Ishikawa (cell line): ENCODE measurements around the gene CCDC106.

Experiments used
- CEBPB ChIP-seq: IDR thresholded peaks from 2 replicates; pipeline ENCODE4 v1.6.1; 2012
- CREB1 ChIP-seq: IDR thresholded peaks from 2 replicates; pipeline ENCODE4 v1.6.1; 2012; ENCODE audit warnings: low read depth
- EP300 ChIP-seq: IDR thresholded peaks from 2 replicates; pipeline ENCODE4 v1.6.1; 2012; ENCODE audit warnings: borderline replicate concordance
- FOXM1 ChIP-seq: IDR thresholded peaks from 2 replicates; pipeline ENCODE4 v1.6.1; 2012; ENCODE audit warnings: low read depth, borderline replicate concordance
- MAX ChIP-seq: IDR thresholded peaks from 2 replicates; pipeline ENCODE4 v1.6.1; 2012
- NFIC ChIP-seq: IDR thresholded peaks from 2 replicates; pipeline ENCODE4 v1.6.1; 2012
- RAD21 ChIP-seq: IDR thresholded peaks from 2 replicates; pipeline ENCODE4 v1.6.1; 2012; ENCODE audit warnings: low read depth
- TAF1 ChIP-seq: IDR thresholded peaks from 2 replicates; pipeline ENCODE4 v1.6.1; 2012; ENCODE audit warnings: low read depth, mild to moderate bottlenecking
- USF1 ChIP-seq: IDR thresholded peaks from 2 replicates; pipeline ENCODE4 v1.6.1; 2012
- YY1 ChIP-seq: IDR thresholded peaks from 2 replicates; pipeline ENCODE4 v1.6.1; 2012; ENCODE audit warnings: low read depth
- TF ChIP-seq, protein P1 (sequence below): IDR thresholded peaks from 2 replicates; pipeline ENCODE4 v1.6.1; 2012; ENCODE audit warnings: low read depth, mild to moderate bottlenecking

GRCh38 chr19:55672418-55672817, 24.4 kb downstream of the CCDC106 start:
- TF ChIP-seq FOXM1, result no peak
- no peak for TF ChIP-seq CEBPB
- TF ChIP-seq, protein P1, sequence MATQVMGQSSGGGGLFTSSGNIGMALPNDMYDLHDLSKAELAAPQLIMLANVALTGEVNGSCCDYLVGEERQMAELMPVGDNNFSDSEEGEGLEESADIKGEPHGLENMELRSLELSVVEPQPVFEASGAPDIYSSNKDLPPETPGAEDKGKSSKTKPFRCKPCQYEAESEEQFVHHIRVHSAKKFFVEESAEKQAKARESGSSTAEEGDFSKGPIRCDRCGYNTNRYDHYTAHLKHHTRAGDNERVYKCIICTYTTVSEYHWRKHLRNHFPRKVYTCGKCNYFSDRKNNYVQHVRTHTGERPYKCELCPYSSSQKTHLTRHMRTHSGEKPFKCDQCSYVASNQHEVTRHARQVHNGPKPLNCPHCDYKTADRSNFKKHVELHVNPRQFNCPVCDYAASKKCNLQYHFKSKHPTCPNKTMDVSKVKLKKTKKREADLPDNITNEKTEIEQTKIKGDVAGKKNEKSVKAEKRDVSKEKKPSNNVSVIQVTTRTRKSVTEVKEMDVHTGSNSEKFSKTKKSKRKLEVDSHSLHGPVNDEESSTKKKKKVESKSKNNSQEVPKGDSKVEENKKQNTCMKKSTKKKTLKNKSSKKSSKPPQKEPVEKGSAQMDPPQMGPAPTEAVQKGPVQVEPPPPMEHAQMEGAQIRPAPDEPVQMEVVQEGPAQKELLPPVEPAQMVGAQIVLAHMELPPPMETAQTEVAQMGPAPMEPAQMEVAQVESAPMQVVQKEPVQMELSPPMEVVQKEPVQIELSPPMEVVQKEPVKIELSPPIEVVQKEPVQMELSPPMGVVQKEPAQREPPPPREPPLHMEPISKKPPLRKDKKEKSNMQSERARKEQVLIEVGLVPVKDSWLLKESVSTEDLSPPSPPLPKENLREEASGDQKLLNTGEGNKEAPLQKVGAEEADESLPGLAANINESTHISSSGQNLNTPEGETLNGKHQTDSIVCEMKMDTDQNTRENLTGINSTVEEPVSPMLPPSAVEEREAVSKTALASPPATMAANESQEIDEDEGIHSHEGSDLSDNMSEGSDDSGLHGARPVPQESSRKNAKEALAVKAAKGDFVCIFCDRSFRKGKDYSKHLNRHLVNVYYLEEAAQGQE, result no peak
- no peak for TF ChIP-seq TAF1
- no peak for TF ChIP-seq EP300
- no peak for TF ChIP-seq CREB1
- no peak for TF ChIP-seq NFIC
- TF ChIP-seq RAD21, result no peak
- TF ChIP-seq MAX, result no peak
- no peak for TF ChIP-seq YY1
- no peak for TF ChIP-seq USF1
